Large intestine (tissue), 1 donor: Measurements from ENCODE around the gene SYT13. TPM values are rescaled to one million over a fixed set of nuclear protein-coding genes. Genes with fewer than 3 reads are reported as not detected.

Experiments
- polyA plus RNA-seq: library from polyadenylated mRNA; unstranded; fragments of 120-200 nt; gene quantifications from one replicate; pipeline ENCODE4 v1.2.1, GENCODE V29; 2013

The SYT13 gene
- polyA plus RNA-seq, 1 donor: 25.5 TPM

Other genes with a start within 250 kb of the SYT13 start
- gene PRDM11, start 139.7 kb downstream of the SYT13 start, polyA plus RNA-seq: 23.4 TPM